HUES48 (cell line): ENCODE measurements around the gene PARVG.

Experiments used
- H3K27ac ChIP-seq: one replicate; pipeline ENCODE4 v1.7.0; 2013; ENCODE audit warnings: low read depth, low read length, inconsistent platforms
- H3K27me3 ChIP-seq: 2 replicates; pipeline ENCODE4 v1.6.1; 2013; ENCODE audit warnings: mild to moderate bottlenecking, low read length; ENCODE audit not compliant: control insufficient read depth, insufficient read depth
- H3K36me3 ChIP-seq: 2 replicates; pipeline ENCODE4 v1.6.1; 2013; ENCODE audit warnings: low read length; ENCODE audit not compliant: control insufficient read depth, insufficient read depth
- H3K4me1 ChIP-seq: 2 replicates; pipeline ENCODE4 v1.6.1; 2013; ENCODE audit warnings: mild to moderate bottlenecking, low read length; ENCODE audit not compliant: control insufficient read depth, insufficient read depth
- H3K4me3 ChIP-seq: 2 replicates; pipeline ENCODE4 v1.5.1; 2013; ENCODE audit warnings: mild to moderate bottlenecking, low read depth, low read length
- H3K9ac ChIP-seq: 2 replicates; pipeline ENCODE4 v1.6.1; 2013; ENCODE audit warnings: mild to moderate bottlenecking, low read depth, low read length, moderate library complexity
- H3K9me3 ChIP-seq: 2 replicates; pipeline ENCODE4 v1.6.1; 2013; ENCODE audit warnings: low read length; ENCODE audit not compliant: control insufficient read depth, insufficient read depth

Gene PARVG

DNA sequence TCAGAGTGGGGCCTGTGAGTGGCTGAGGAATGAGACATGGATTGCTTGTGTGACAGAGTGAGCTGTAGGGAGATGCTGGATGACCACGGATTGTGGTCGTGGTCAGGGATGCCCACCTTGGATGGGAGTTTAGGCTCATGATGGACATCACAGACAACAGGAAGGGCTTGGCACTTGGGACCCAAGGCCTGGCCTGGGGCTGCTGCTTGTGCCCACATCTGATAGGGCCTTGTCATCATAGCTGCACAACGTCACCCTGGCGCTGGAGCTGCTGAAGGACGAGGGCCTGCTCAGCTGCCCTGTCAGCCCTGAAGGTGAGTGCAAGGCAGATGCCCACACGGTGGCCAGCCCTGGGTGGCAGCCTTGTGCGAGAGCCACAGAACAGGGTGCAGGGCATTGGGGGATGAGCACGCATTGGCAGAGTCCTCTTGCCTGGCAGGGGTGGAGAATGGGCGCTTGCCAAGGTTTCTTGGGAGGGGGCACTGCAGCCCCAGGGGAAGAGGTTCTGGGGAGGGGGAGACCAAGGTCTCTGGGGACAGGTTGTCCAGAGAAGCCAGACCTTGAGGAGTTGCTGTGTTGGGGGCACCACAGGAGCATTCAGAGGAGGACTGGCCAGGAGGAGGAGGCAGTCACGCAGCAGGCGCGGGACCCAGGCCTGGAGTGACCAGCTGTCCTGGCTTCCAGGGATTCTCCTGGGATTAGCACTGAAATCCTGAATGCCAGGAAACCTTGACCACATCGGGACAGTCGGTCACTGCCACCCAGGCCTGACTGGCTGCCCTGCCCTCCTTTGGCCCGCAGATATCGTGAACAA, 25.0 kb downstream of the PARVG start:
- Histone ChIP-seq H3K4me3 (no peak overlapping the region), H3K27ac (no peak overlapping the region), H3K9ac (no peak overlapping the region)

DNA sequence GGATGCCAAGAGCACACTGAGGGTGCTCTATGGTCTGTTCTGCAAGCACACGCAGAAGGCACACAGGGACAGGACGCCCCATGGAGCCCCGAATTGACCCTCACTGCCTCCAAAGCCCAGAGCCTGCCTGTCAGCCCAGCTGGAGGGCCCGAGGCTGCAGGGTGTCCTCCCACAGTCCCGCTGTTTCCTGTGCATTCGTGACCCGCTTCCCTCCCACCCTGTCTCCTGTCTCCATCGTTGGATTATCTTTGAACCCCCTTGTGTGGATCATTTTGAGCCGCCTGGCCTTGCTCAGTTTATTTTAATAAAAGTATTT, 25.6 kb downstream of the PARVG start:
- H3K27me3 ChIP-seq: no peaks in the 10 kb centered on the region
- H3K4me1 ChIP-seq: no peaks in the 10 kb centered on the region
- no peaks in the 10 kb centered on the region for H3K9me3 ChIP-seq
- no peak overlapping the region for H3K27ac ChIP-seq
- H3K4me3 ChIP-seq: no peak overlapping the region
- H3K9ac ChIP-seq: no peak overlapping the region
- no peaks in the 10 kb centered on the region for H3K36me3 ChIP-seq

More for the DNA sequence above, 25.0 kb downstream of the PARVG start:
- no peaks in the 10 kb centered on the region for H3K4me1 ChIP-seq
- no peaks in the 10 kb centered on the region for H3K36me3 ChIP-seq
- no peaks in the 10 kb centered on the region for H3K27me3 ChIP-seq
- no peaks in the 10 kb centered on the region for H3K9me3 ChIP-seq

DNA sequence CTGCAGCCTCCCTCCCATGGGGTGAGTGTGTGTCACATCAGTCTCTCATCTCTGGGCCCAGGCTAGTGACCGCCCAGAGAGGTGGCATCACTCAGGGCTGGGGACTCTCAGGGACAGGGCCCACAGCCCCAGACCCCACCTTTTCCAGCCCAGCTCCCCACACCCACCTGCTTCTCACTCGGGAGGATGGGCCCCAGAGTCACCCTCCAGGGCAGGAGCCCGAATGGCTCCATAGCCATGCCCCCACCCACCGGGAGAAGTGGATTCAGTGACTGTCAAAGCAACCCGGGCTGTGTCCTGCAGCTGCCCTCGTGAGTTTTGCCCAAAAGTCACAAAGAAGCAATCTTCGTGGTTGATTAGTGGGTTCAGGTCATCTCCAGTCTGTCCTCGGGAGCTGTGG, 26.0 kb downstream of the PARVG start:
- Histone ChIP-seq H3K4me1 (no peaks in the 10 kb centered on the region), H3K9ac (no peak overlapping the region), H3K27me3 (no peaks in the 10 kb centered on the region), H3K4me3 (no peak overlapping the region), H3K36me3 (no peaks in the 10 kb centered on the region), H3K27ac (no peak overlapping the region), H3K9me3 (no peaks in the 10 kb centered on the region)

DNA sequence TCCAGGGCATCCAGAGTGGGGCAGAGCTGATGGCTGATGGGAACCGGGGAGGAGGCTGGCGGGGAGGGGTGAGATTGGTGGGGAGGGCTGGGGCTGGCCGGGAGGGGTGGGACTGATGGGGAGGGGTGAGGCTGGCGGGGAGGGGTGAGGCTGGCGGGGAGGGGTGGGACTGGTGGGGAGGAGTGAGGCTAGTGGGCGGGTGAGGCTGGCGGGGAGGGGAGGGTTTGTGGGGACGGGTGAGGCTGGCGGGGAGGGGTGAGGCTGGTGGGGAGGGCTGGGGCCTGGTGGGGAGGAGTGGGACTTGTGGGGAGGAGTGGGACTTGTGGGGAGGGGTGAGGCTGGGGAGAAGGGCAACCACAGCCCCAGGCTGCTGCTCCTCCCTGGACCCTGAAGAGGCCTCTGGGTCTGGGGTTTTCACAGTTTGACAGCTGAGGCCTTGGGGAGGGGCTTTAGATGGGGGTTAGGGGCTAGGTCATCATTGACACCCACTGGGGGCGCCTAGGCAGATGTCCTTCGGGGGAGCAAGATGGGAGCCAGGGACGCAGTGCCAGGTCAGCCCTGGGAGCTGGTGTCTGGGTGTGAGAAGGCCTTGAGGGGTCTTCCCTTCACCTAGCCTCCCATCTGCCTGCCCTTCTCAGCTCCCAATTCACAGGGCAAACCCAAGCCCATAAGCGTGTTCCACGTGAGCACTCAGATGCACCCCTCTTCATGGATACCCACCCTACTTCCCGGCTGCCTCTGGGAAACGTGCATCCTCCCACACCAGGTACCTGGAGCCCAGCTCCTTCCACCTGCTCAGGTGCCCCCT, 26.7 kb downstream of the PARVG start:
- Histone ChIP-seq H3K4me3 (no peak overlapping the region), H3K9ac (no peak overlapping the region), H3K27me3 (no peaks in the 10 kb centered on the region; the same call in 1 of the 2 replicates), H3K27ac (no peak overlapping the region), H3K36me3 (no peaks in the 10 kb centered on the region), H3K9me3 (no peaks in the 10 kb centered on the region), H3K4me1 (no peaks in the 10 kb centered on the region)

DNA sequence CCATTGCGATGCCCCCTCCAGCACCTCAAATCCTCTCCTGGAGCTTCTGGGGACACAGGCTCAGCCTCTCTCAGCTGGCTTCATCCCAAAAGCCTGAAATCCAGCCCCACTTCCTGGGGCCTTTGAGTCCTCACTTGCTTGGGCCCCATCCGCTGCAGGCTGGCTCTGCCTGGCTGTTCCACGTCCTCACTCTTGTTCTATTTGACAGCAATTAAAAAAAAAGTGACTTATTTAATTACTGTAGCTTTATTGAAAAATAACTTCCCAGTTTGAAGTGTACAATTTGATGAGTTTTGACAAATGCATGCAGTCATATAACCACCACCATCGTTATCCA, 27.2 kb downstream of the PARVG start:
- Histone ChIP-seq H3K27me3 (no peaks in the 10 kb centered on the region; the same call in 1 of the 2 replicates), H3K9ac (no peak overlapping the region), H3K36me3 (no peaks in the 10 kb centered on the region), H3K27ac (no peak overlapping the region), H3K9me3 (no peaks in the 10 kb centered on the region), H3K4me3 (no peak overlapping the region), H3K4me1 (no peaks in the 10 kb centered on the region)

DNA sequence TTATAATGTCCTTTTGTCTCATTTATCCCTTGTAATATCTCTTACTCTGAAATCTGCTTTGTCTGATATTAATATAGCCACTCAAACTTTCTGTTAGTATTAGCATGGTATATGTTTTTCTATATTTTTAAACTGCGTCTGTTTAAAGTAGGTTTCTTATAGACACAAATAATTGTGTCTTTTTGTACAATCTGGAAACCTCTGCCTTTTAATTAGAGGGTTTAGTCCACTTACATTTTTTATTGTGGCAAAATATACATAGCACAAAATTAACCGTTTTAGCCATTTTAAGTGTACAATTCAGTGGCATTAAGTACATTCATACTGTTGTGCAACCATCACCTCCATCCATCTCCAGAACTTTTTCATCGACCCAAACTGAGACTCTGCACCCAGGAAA, 28.6 kb downstream of the PARVG start:
- H3K27me3 ChIP-seq: no peaks in the 10 kb centered on the region; the same call in 1 of the 2 replicates
- no peak overlapping the region for H3K27ac ChIP-seq
- H3K36me3 ChIP-seq: no peaks in the 10 kb centered on the region
- no peak overlapping the region for H3K9ac ChIP-seq
- H3K4me3 ChIP-seq: no peak overlapping the region
- no peaks in the 10 kb centered on the region for H3K9me3 ChIP-seq
- no peaks in the 10 kb centered on the region for H3K4me1 ChIP-seq

DNA sequence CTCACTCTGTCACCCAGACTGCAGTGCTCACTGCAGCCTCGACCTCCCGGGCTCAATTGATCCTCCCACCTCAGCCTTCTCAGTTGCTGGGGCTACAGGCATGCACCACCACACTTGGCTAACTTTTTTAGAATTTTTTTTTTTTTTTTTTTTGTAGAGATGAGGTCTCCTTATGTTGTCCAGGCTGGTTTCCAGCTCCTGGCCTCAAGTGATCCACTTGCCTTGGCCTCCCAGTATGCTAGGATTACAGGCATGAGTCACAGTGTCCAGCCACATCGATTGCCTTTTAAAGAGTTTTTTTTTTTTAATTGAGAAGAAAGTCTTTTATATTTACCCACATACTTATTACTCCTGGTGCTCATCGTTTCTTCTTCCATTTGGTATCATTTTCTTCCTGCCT, 30.0 kb downstream of the PARVG start:
- Histone ChIP-seq H3K27me3 (no peaks in the 10 kb centered on the region; the same call in 1 of the 2 replicates), H3K4me3 (no peak overlapping the region), H3K9ac (no peak overlapping the region), H3K27ac (no peak overlapping the region), H3K9me3 (no peaks in the 10 kb centered on the region), H3K4me1 (no peaks in the 10 kb centered on the region), H3K36me3 (no peaks in the 10 kb centered on the region)

DNA sequence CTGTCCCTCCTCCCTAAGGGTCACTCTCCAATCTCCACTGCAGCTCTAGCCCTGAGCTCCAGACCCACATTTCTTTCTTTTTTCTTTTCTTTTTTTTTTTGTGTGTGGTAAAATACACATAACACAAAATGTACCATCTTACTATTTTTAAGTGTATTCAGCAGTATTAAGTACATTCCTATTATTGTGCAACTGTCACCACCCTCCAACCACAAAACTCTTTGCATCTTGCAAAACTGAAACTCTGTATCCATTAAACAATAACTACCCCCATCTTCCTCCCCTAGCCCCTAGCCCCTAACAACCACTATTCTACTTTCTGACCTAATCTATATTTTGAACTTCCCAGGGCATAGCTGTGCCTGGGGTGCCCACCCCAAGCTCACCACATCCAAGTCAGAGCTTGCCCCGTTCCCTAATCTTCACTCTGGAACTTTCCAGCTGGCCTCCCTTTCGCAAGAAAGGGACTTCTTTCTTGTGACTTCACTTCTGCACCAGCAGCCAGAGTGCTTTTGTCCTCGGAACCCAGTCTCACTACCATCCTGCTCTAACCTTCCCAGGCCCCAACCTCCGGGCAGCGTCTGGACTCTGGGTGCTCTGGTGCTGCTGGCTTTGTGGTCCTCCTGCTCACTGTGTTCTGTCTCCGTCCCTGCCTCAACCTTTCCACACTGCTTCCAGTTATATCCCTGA, 30.7 kb downstream of the PARVG start:
- Histone ChIP-seq H3K27ac (no peak overlapping the region), H3K4me1 (no peaks in the 10 kb centered on the region), H3K4me3 (no peak overlapping the region), H3K27me3 (no peaks in the 10 kb centered on the region; the same call in 1 of the 2 replicates), H3K36me3 (no peaks in the 10 kb centered on the region), H3K9me3 (no peaks in the 10 kb centered on the region), H3K9ac (no peak overlapping the region)

DNA sequence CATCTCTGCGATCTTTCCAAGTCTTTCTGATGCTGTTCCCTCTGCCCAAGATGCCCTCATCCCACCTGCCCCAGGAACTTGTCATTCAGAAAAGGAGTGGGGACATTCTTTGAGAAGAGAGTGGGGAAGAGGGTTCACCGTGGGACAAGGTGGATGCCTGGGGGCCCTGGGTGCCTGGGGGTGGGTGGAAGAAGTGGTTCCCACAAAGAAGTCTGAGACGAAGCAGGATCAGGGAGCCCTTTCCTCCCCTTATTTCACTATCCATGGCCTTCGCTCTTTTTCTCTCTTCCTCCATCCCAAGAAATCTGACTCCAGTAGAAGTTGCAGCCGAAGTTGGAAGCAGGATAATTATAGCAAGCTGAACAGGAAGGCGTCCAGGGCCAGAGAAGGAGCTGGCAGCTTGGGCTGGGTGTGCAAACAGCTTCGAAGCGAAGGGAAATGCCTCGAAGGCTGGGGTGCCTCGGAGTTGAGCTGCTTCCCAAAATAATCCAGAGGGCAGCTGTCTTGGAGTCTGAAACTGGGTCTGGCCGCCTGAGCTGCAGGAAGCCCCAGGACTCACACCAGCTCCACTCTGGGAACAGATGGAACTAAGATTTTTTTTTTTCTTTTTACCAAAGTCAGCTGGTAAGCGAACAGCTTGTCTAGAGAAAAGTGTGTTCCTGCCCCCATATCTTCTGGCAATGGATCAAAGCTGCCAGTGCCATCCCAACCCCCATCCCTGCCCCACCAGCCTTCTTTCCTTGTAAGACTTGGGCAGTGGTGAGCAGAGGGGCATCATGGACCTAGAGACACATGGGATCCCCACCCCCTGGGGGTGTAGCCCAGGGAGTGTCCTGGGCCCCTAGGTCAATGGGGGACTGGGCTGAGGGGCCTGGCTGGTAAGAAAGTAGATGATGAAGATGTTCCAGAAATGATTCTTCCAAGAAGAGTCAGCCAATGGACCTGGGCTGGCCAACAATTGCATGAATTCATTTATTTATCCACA, 31.5 kb downstream of the PARVG start:
- no peaks in the 10 kb centered on the region; the same call in 1 of the 2 replicates for H3K27me3 ChIP-seq
- H3K9ac ChIP-seq: no peak overlapping the region
- no peaks in the 10 kb centered on the region for H3K4me1 ChIP-seq
- H3K27ac ChIP-seq: no peak overlapping the region
- H3K36me3 ChIP-seq: no peaks in the 10 kb centered on the region
- H3K9me3 ChIP-seq: no peaks in the 10 kb centered on the region
- H3K4me3 ChIP-seq: no peak overlapping the region

DNA sequence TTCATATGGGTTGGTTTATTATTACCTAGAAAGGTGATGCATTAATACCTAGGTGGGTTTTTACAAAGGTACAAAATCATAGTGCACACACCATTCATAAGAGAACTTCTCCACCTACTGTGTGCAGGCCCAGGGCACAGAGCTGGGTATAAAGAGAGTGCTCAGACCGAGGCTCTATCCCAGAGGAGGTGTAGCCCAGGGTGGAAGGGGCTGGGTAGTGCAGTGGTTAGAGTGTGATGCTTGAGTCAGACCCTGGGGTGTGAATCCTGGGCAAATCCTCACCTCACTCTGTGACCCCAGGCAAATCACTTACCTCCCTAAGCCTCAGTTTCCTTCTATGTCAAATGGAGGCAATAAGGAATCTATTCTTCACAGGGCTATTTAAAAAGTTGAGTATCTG, 32.2 kb downstream of the PARVG start:
- Histone ChIP-seq H3K27ac (no peak overlapping the region), H3K27me3 (no peaks in the 10 kb centered on the region; the same call in 1 of the 2 replicates), H3K9ac (no peak overlapping the region), H3K9me3 (no peaks in the 10 kb centered on the region), H3K4me1 (no peaks in the 10 kb centered on the region), H3K4me3 (no peak overlapping the region), H3K36me3 (no peaks in the 10 kb centered on the region)
